K562 (cell line): ENCODE data around the gene UTP11. TPM values are rescaled to one million over a fixed set of nuclear protein-coding genes. Genes with fewer than 3 reads are reported as not detected.

Source experiments
- ATAC-seq: fragments of 200-7000 bp; cut with Tn5 transposase; 3 replicates; pipeline ENCODE4 v1.9.1; 2020; ENCODE audit warnings: moderate library complexity
- BruUV-seq: library from RNA; stranded (reverse); fragments of 400-500 nt; replicated peaks from 2 replicates; lab custom pipeline; 2021; lab: Mats Ljungman, UMichigan
- CTCF ChIA-PET: fragments of 300-600 bp; formaldehyde crosslinking; extraction: SDS; loops from one replicate; lab custom pipeline; 2021; ENCODE audit warnings: low intra/inter-chr PET ratio; lab: Yijun Ruan, JAX
- POLR2A ChIA-PET: fragments of 300-600, 350-650 bp; sonication (Branson Sonifier 250); formaldehyde crosslinking; extraction: SDS; loops from one replicate; lab custom pipeline; 2021; ENCODE audit warnings: antibody characterized with exemption, inconsistent platforms; lab: Yijun Ruan, JAX
- DNase-seq, 4 experiments: peaks; one replicate each; pipeline versions ENCODE4 v3.0.0 to v3.0.0-alpha.2; 2011 to 2018; ENCODE audit warnings: low spot score in 3 of 4, mixed read lengths in 3 of 4; ENCODE audit errors: extremely low read depth in 1 of 4
- FAIRE-seq: peaks from 2 replicates; lab custom pipeline; 2011; peaks lifted over from hg19 to GRCh38; lab: Jason Lieb, UNC
- H2AFZ ChIP-seq: 2 replicates; pipeline ENCODE4 v1.6.0; 2011; ENCODE audit warnings: low read depth, low read length, control low read depth, inconsistent platforms
- H3K27ac ChIP-seq: fragments of 200-600 bp; 3 replicates; pipeline ENCODE4 v1.8.0; 2011; ENCODE audit warnings: low read depth, mild to moderate bottlenecking, control low read depth, inconsistent platforms, low read length, moderate library complexity, mixed read lengths; ENCODE audit errors: extremely low read depth
- H3K27me3 ChIP-seq, 2 experiments: fragments of 300-600 bp in 1 of 2; 2 replicates in 1 of 2; 3 replicates in 1 of 2; pipeline versions ENCODE4 v1.6.0 to v1.8.0; 2011; ENCODE audit warnings: inconsistent platforms in 2 of 2, low read length in 2 of 2, mild to moderate bottlenecking in 1 of 2, mixed read lengths in 1 of 2, moderate library complexity in 1 of 2; ENCODE audit not compliant: control insufficient read depth in 2 of 2, insufficient read depth in 2 of 2
- H3K36me3 ChIP-seq: fragments of 300-600 bp; 3 replicates; pipeline ENCODE4 v1.8.0; 2011; ENCODE audit warnings: mild to moderate bottlenecking, low read length, inconsistent platforms; ENCODE audit not compliant: control insufficient read depth, insufficient read depth
- H3K4me1 ChIP-seq, 2 experiments: fragments of 200-600 bp in 1 of 2; replicated peaks in 1 of 2; 2 replicates in 1 of 2; 3 replicates in 1 of 2; pipeline versions ENCODE4 v1.5.1 to v1.8.0; 2011; ENCODE audit warnings: inconsistent platforms in 2 of 2, low read length in 2 of 2, mild to moderate bottlenecking in 1 of 2, mixed read lengths in 1 of 2, moderate library complexity in 1 of 2; ENCODE audit not compliant: control insufficient read depth in 2 of 2, insufficient read depth in 2 of 2
- H3K4me2 ChIP-seq: 2 replicates; pipeline ENCODE4 v1.6.1; 2011; ENCODE audit warnings: low read length, control low read depth, inconsistent platforms, mixed read lengths; ENCODE audit not compliant: insufficient read depth
- H3K4me3 ChIP-seq: fragments of 200-600 bp; sonication (generic), shearing (Covaris generic); 2 replicates; pipeline ENCODE4 v1.5.1; 2016; ENCODE audit warnings: control low read depth, inconsistent platforms
- H3K79me2 ChIP-seq: fragments of 200-600 bp; 3 replicates; pipeline ENCODE4 v1.8.0; 2011; ENCODE audit warnings: low read length, inconsistent platforms; ENCODE audit not compliant: control insufficient read depth, insufficient read depth
- H3K9ac ChIP-seq, 2 experiments: 2 replicates each; pipeline versions ENCODE4 v1.6.0 to v1.6.1; 2011; ENCODE audit warnings: low read depth in 2 of 2, low read length in 2 of 2, control low read depth in 1 of 2, inconsistent platforms in 1 of 2, mild to moderate bottlenecking in 1 of 2, mixed read lengths in 1 of 2; ENCODE audit not compliant: insufficient read depth in 1 of 2
- H3K9me1 ChIP-seq: one replicate; pipeline ENCODE4 v1.6.0; 2011; ENCODE audit warnings: inconsistent platforms, mild to moderate bottlenecking, low read length, moderate library complexity; ENCODE audit not compliant: control insufficient read depth, insufficient read depth
- H3K9me3 ChIP-seq: replicated peaks from 2 replicates; pipeline ENCODE4 v1.5.1; 2011; ENCODE audit warnings: low read depth, low read length, inconsistent platforms; ENCODE audit not compliant: control insufficient read depth, insufficient read depth
- H4K20me1 ChIP-seq: replicated peaks from 2 replicates; pipeline ENCODE4 v1.6.1; 2011; ENCODE audit warnings: low read length, inconsistent platforms, mixed read lengths; ENCODE audit not compliant: control insufficient read depth, insufficient read depth
- PCBP1 ChIP-seq: fragments of 200-400 bp; formaldehyde crosslinking; IDR thresholded peaks from 2 replicates; pipeline ENCODE4 v1.6.1; 2018; ENCODE audit warnings: mild to moderate bottlenecking, low read depth, low read length; ENCODE audit not compliant: poor library complexity, severe bottlenecking
- TCFL5 ChIP-seq: fragments of 250-450 bp; sonication (Bioruptor Pico); conservative IDR thresholded peaks from 2 replicates; pipeline ENCODE4 v1.6.1; 2021; ENCODE audit warnings: mild to moderate bottlenecking, moderate library complexity, matching md5 sums
- ZNF239 ChIP-seq: fragments of 250-450 bp; sonication (Bioruptor Pico); IDR thresholded peaks from 2 replicates; pipeline ENCODE4 v1.4.0; 2020; ENCODE audit warnings: mild to moderate bottlenecking
- ZNF311 ChIP-seq: fragments of 250-450 bp; sonication (Bioruptor Pico); IDR thresholded peaks from 2 replicates; pipeline ENCODE4 v1.4.0; 2020; ENCODE audit warnings: mild to moderate bottlenecking, moderate library complexity
- ZNF551 ChIP-seq: fragments of 250-450 bp; sonication (Bioruptor Pico); IDR thresholded peaks from 2 replicates; pipeline ENCODE4 v1.5.0; 2021; ENCODE audit warnings: mild to moderate bottlenecking, moderate library complexity
- WGBS: fragments of 100-300 bp; shearing (Covaris generic); methylation state at CpG from one replicate; pipeline ENCODE4 v1.1.6; 2016; ENCODE audit warnings: low coverage, mixed read lengths; ENCODE audit not compliant: insufficient coverage; ENCODE audit errors: missing lambda C conversion rate; 5-methylcytosine and 5-hydroxymethylcytosine counted together
- in situ Hi-C: fragments of 300-500 bp; cut with MboI; formaldehyde crosslinking; loops from 4 replicates; pipeline ENCODE4 v1.15.0; 2018; ENCODE audit warnings: inconsistent platforms, mixed read lengths
- intact Hi-C: fragments of 100-400 bp; cut with micrococcal nuclease; formaldehyde crosslinking; loops from 2 replicates; pipeline ENCODE4 v1.14.2; 2022
- polyA plus RNA-seq, 8 experiments: library from polyadenylated mRNA; depleted of rRNA in 4 of 8; stranded (reverse) in 5 of 8; unstranded in 3 of 8; fragments of >200 nt; fragmentation: Nextera tagmentation in 2 of 8; fragmentation: Illumina TruSeq in 1 of 8; extraction: Ambion mirVana in 2 of 8; extraction: Trizol in 1 of 8; gene quantifications; 2 replicates each; pipeline versions ENCODE4 v1.2.1 to v1.2.3, GENCODE V29; 2011 to 2014; ENCODE audit warnings: inconsistent platforms in 1 of 8, missing spikeins in 1 of 8
- total RNA-seq, 7 experiments: library from RNA; depleted of rRNA in 6 of 7; stranded (reverse); fragments of >200 nt in 6 of 7; fragmentation: Illumina TruSeq in 2 of 7; extraction: Trizol in 2 of 7; gene quantifications; 2 replicates each; pipeline versions ENCODE4 v1.2.1 to v1.2.3, GENCODE V29; 2011 to 2021; ENCODE audit warnings: low replicate concordance in 1 of 7
- TF ChIP-seq, protein P1 (sequence below): IDR thresholded peaks from 3 replicates; pipeline ENCODE4 v1.6.1; 2011; ENCODE audit warnings: borderline replicate concordance, mild to moderate bottlenecking, moderate library complexity; ENCODE audit not compliant: insufficient read length; ENCODE audit errors: extremely low read depth
- TF ChIP-seq, protein P2 (sequence below): fragments of 450-650 bp; formaldehyde crosslinking; IDR thresholded peaks from 2 replicates; pipeline ENCODE4 v1.4.0; 2022; ENCODE audit warnings: missing genetic modification characterization
- TF ChIP-seq, protein P3 (sequence below): sonication (generic); formaldehyde crosslinking; IDR thresholded peaks from 2 replicates; pipeline ENCODE4 v1.8.1; 2023; ENCODE audit warnings: mild to moderate bottlenecking, missing genetic modification reagents

Gene UTP11
- total and polyA plus RNA-seq, 9 of the 15 experiments (the other 6 are each of a cell fraction or from before 2014, with no cell fraction given) = 91.1 to 378 (median 221) TPM

DNA sequence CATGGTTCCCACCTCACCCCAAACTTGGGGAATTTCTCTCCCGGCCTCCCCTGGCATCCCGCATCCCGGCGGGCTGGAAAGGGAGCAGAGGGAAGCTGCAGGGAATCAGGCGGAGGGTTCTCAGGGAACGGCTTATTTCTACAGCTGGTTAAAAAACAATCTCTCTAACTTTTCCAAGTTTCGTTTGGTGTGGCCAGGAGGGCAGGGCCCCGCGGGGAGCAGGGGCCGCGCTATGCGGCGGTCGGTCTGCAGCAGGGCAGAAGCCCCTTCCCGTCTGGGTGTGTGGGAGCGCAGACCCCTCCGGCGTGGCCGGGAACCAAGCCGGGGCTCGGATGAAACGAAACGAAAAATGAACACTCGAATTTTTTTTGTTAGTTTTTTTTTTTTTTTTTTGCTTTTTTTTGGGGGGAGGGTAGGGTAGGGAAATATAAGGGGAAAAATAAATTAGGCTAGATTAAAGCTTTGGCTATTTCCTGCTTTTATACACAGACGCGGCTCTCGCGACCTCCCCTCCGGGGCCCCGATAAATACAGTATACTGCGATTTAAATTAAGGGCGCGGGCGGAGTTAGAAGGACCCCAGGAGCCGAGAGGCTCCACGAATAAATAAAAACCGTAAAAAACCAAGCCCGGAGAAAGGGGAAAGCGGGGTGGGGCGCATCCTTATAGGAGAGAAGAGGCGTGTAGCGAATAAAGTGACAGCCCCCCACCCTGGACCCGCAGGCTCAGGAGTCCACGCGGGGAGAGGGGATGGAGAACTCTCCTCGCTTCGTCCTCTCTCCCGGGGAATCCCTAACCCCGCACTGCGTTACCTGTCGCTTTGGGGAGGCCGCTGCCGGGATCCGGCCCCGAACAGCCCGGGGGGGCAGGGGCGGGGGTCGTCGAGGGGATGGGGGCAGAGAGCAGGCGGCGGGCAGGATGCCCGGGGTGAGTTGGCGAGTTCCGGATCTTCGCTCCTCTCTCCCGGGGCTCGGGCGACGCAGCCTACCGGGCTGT, 32.0 kb downstream of the UTP11 start (continued):
- TF ChIP-seq ZNF551 (CRISPR knock-in tag) = no peak
- no peak for TF ChIP-seq TCFL5 (CRISPR knock-in tag)
- TF ChIP-seq ZNF311 = no peak

DNA sequence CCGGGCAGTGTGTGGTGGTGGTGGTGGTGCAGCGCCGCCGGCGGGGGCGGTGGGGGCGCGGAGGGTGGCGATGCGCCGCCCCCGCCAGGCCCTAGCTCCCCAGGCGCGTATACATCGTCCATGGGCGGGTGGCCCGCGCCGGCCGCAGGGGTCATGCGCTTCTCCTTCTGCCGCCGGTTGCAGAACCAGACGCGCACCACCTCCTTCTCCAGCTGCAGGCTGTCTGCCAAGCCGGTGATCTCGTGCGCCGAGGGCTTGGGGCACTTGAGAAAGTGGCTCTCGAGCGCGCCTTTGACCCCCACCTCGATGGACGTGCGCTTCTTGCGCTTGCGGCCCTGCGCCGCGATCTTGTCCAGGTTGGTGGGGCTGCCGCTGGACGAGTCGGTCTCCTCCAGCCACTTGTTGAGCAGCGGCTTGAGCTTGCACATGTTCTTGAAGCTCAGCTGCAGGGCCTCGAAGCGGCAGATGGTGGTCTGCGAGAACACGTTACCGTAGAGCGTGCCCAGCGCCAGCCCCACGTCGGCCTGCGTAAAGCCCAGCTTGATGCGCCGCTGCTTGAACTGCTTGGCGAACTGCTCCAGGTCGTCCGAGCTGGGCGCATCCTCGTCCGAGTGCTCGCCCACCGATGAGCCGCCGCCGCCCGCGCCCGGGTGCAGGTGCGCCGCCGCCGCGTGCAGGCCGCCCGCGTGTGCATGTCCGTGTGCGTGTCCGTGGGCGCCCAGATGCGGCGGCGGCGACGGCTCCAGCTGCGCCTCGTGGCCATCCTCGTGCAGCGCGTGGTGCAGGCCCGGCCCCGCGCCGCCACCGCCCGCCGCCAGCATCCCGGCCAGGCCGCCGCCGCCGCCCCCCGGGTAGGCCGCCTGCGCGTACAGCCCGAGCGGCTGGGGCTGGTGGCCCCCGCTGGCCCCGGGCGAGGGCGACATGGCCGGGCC, 33.1 kb downstream of the UTP11 start:
- 0 out of 2 replicates have a peak overlapping the region, but pooled peaks have one; percentile 38 for H3K4me3 ChIP-seq
- intact Hi-C loops = loop anchor here (10.0 kb wide), 1 partner anchor 539 kb away; no protein-coding TSS in a partner anchor
- WGBS = 68% methylated on average over 62 of the region's 115 CpGs
- peaks cover 11% of the 10 kb centered on the region; the same call in 1 of the 2 replicates for H4K20me1 ChIP-seq
- peak overlapping the region in 1 of 2 experiments; percentile 83; a peak in 1 of 4 replicates for H3K9ac ChIP-seq
- ChIA-PET POLR2A (interaction anchor here (0.6 to 0.8 kb wide), 2 partner anchors 9 to 15 kb away, joined by 3 to 4 read pairs; no protein-coding TSS in a partner anchor), CTCF (no interaction called here)
- H3K4me1 ChIP-seq = peaks cover 0 to 33% of the 10 kb centered on the region in 2 experiments; a peak in 3 of 5 replicates
- no TSS peak for BruUV-seq
- DNase-seq = no peak
- in situ Hi-C loops = loop anchor here (25.0 kb wide), 1 partner anchor 542 kb away; no protein-coding TSS in a partner anchor
- H3K79me2 ChIP-seq = no peaks in the 10 kb centered on the region
- no peak overlapping the region; the same call in 1 of the 2 replicates for H3K4me2 ChIP-seq
- TF ChIP-seq ZNF239 (CRISPR knock-in tag) = no peak
- TF ChIP-seq, protein P1, sequence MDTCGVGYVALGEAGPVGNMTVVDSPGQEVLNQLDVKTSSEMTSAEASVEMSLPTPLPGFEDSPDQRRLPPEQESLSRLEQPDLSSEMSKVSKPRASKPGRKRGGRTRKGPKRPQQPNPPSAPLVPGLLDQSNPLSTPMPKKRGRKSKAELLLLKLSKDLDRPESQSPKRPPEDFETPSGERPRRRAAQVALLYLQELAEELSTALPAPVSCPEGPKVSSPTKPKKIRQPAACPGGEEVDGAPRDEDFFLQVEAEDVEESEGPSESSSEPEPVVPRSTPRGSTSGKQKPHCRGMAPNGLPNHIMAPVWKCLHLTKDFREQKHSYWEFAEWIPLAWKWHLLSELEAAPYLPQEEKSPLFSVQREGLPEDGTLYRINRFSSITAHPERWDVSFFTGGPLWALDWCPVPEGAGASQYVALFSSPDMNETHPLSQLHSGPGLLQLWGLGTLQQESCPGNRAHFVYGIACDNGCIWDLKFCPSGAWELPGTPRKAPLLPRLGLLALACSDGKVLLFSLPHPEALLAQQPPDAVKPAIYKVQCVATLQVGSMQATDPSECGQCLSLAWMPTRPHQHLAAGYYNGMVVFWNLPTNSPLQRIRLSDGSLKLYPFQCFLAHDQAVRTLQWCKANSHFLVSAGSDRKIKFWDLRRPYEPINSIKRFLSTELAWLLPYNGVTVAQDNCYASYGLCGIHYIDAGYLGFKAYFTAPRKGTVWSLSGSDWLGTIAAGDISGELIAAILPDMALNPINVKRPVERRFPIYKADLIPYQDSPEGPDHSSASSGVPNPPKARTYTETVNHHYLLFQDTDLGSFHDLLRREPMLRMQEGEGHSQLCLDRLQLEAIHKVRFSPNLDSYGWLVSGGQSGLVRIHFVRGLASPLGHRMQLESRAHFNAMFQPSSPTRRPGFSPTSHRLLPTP = no peak
- TF ChIP-seq, protein P2, sequence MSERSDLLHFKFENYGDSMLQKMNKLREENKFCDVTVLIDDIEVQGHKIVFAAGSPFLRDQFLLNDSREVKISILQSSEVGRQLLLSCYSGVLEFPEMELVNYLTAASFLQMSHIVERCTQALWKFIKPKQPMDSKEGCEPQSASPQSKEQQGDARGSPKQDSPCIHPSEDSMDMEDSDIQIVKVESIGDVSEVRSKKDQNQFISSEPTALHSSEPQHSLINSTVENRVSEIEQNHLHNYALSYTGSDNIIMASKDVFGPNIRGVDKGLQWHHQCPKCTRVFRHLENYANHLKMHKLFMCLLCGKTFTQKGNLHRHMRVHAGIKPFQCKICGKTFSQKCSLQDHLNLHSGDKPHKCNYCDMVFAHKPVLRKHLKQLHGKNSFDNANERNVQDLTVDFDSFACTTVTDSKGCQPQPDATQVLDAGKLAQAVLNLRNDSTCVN = no peak
- TF ChIP-seq, protein P3, sequence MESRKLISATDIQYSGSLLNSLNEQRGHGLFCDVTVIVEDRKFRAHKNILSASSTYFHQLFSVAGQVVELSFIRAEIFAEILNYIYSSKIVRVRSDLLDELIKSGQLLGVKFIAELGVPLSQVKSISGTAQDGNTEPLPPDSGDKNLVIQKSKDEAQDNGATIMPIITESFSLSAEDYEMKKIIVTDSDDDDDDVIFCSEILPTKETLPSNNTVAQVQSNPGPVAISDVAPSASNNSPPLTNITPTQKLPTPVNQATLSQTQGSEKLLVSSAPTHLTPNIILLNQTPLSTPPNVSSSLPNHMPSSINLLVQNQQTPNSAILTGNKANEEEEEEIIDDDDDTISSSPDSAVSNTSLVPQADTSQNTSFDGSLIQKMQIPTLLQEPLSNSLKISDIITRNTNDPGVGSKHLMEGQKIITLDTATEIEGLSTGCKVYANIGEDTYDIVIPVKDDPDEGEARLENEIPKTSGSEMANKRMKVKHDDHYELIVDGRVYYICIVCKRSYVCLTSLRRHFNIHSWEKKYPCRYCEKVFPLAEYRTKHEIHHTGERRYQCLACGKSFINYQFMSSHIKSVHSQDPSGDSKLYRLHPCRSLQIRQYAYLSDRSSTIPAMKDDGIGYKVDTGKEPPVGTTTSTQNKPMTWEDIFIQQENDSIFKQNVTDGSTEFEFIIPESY = peak; percentile 95
- peak; percentile 56 for TF ChIP-seq PCBP1
- H3K9me3 ChIP-seq = no peaks in the 10 kb centered on the region
- no peaks in the 10 kb centered on the region for H3K36me3 ChIP-seq
- H3K9me1 ChIP-seq = peaks cover 5% of the 10 kb centered on the region
- no peak for ATAC-seq
- peaks cover 29 to 52% of the 10 kb centered on the region in 2 experiments; a peak in 4 of 5 replicates for H3K27me3 ChIP-seq
- H3K27ac ChIP-seq = no peak overlapping the region
- no peak overlapping the region for H2AFZ ChIP-seq
- FAIRE-seq = no peak
